Activated CD4-positive, CD25-positive, alpha-beta regulatory T cell treated with anti-CD3 and anti-CD28 coated beads, Interleukin-2, amount 50 U/mL, for 16 hours (primary cell): ENCODE measurements around the gene THTPA.

Source experiments
- DNase-seq: peaks from one replicate; pipeline ENCODE4 v3.0.0-alpha.2; 2020; ENCODE audit warnings: low read depth, low spot score

THTPA gene

GRCh38 chr14:23567186-23568020 is 11.3 kb downstream of the THTPA start, which contains the start of gene AP1G2:
TSS of gene AP1G2 (minus strand) at chr14:23567791. CDS start at chr14:23567314, 477 bp downstream.
- peak; percentile 66 for DNase-seq

- DNase-seq, result no peak
Measured at GRCh38 chr14:23568021-23568599, 12.0 kb downstream of the THTPA start.

GRCh38 chr14:23568600-23569331 is 12.7 kb downstream of the THTPA start:
- DNase-seq, result no peak

- DNase-seq, result no peak
Measured at GRCh38 chr14:23569443-23570151, 13.5 kb downstream of the THTPA start.

GRCh38 chr14:23570806-23571483 is 14.9 kb downstream of the THTPA start:
- no peak for DNase-seq

GRCh38 chr14:23571701-23572523 is 15.8 kb downstream of the THTPA start:
- no peak for DNase-seq

- DNase-seq, result no peak
Measured at GRCh38 chr14:23572524-23572828, 16.4 kb downstream of the THTPA start.

GRCh38 chr14:23572836-23573235 is 16.8 kb downstream of the THTPA start:
- DNase-seq, result no peak

- DNase-seq, result no peak
Measured at GRCh38 chr14:23573384-23574015, 17.4 kb downstream of the THTPA start.

- no peak for DNase-seq
Measured at GRCh38 chr14:23577004-23577681, 21.1 kb downstream of the THTPA start.

- DNase-seq, result no peak
Measured at GRCh38 chr14:23577710-23578392, 21.8 kb downstream of the THTPA start.

GRCh38 chr14:23578560-23579310 is 22.7 kb downstream of the THTPA start, which contains the start of gene JPH4:
TSS of gene JPH4 (minus strand) at chr14:23578790. CDS start at chr14:23577453, 1,337 bp downstream.
- DNase-seq, result no peak

GRCh38 chr14:23579311-23579630 is 23.2 kb downstream of the THTPA start:
- no peak for DNase-seq

GRCh38 chr14:23579739-23580138 is 23.7 kb downstream of the THTPA start:
- DNase-seq, result no peak

GRCh38 chr14:23580152-23580926 is 24.3 kb downstream of the THTPA start:
- no peak for DNase-seq

GRCh38 chr14:23580948-23581281 is 24.8 kb downstream of the THTPA start:
- no peak for DNase-seq

- DNase-seq, result no peak
Measured at GRCh38 chr14:23582906-23583760, 27.1 kb downstream of the THTPA start.
